Loucy (cell line): ENCODE measurements around the gene NAT10.
"Not testable (repeated sequence)": the region's sequence is repeated elsewhere in the genome, so short reads cannot be mapped to it uniquely, and the experiment has no call there.

Experiments
- EZH2phosphoT487 ChIP-seq: fragments of 200-600 bp; IDR thresholded peaks from 2 replicates; pipeline ENCODE4 v1.6.1; 2018; ENCODE audit warnings: antibody characterized with exemption, mild to moderate bottlenecking, moderate library complexity, borderline replicate concordance
- TF ChIP-seq, protein P1 (sequence below): fragments of 200-600 bp; sonication (generic); conservative IDR thresholded peaks from 2 replicates; pipeline ENCODE4 v1.5.1; 2014; ENCODE audit warnings: mild to moderate bottlenecking, antibody characterized with exemption, low read length

DNA sequence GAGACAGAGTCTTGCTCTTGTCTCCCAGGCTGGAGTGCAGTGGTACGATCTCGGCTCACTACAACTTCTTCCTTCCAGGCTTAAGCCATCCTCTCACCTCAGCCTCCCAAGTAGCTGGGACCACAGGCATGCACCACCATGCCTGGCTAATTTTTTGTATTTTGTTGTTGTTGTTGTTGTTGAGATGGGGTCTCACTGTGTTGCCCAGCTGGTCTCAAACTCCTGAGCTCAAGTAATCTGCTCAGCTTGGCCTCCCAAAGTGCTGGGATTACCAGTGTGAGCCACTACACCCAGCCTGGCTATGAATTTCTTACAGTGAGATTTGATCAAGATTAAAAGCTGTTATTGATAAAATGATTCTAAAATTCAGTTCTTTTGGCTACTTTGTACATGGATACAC lies 10.5 kb upstream of the NAT10 start:
- TF ChIP-seq, protein P1, sequence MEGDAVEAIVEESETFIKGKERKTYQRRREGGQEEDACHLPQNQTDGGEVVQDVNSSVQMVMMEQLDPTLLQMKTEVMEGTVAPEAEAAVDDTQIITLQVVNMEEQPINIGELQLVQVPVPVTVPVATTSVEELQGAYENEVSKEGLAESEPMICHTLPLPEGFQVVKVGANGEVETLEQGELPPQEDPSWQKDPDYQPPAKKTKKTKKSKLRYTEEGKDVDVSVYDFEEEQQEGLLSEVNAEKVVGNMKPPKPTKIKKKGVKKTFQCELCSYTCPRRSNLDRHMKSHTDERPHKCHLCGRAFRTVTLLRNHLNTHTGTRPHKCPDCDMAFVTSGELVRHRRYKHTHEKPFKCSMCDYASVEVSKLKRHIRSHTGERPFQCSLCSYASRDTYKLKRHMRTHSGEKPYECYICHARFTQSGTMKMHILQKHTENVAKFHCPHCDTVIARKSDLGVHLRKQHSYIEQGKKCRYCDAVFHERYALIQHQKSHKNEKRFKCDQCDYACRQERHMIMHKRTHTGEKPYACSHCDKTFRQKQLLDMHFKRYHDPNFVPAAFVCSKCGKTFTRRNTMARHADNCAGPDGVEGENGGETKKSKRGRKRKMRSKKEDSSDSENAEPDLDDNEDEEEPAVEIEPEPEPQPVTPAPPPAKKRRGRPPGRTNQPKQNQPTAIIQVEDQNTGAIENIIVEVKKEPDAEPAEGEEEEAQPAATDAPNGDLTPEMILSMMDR: not testable (repeated sequence)
- TF ChIP-seq EZH2phosphoT487: not testable (repeated sequence)
